ENCODE measurements around the gene HOXC5.

DNA sequence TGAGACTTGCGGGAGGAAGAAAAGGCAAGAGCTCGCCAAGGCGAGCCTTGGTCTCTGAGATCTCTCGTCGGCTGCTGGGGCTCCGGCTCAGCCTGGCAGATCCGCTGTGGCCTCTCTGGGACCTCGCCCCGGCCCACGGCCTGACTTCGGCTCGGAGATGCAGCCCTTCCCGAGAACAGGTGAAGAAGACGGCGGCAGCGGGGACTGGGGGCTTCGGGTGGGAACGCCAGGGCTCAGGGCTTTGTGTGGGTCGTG lies 38.9 kb upstream of the HOXC5 start:
- TF ChIP-seq, protein P1, sequence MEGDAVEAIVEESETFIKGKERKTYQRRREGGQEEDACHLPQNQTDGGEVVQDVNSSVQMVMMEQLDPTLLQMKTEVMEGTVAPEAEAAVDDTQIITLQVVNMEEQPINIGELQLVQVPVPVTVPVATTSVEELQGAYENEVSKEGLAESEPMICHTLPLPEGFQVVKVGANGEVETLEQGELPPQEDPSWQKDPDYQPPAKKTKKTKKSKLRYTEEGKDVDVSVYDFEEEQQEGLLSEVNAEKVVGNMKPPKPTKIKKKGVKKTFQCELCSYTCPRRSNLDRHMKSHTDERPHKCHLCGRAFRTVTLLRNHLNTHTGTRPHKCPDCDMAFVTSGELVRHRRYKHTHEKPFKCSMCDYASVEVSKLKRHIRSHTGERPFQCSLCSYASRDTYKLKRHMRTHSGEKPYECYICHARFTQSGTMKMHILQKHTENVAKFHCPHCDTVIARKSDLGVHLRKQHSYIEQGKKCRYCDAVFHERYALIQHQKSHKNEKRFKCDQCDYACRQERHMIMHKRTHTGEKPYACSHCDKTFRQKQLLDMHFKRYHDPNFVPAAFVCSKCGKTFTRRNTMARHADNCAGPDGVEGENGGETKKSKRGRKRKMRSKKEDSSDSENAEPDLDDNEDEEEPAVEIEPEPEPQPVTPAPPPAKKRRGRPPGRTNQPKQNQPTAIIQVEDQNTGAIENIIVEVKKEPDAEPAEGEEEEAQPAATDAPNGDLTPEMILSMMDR (IDR thresholded peaks at IDR 0.05), result no peak
- TF ChIP-seq ZSCAN20 (CRISPR knock-in tag; IDR thresholded peaks at IDR 0.05) (no peak), NFE2L2 (conservative IDR thresholded peaks at IDR 0.05; ENCODE audit: low read length) (no peak), CHD2 (IDR thresholded peaks at IDR 0.05; ENCODE audit: low read length, partially characterized antibody) (no peak), MAZ (IDR thresholded peaks at IDR 0.05; ENCODE audit: borderline replicate concordance, low read depth, low read length) (no peak), EP300 (IDR thresholded peaks at IDR 0.05) (no peak), RNF2 (IDR thresholded peaks at IDR 0.05; ENCODE audit: borderline replicate concordance, low read depth) (no peak), CHD4 (IDR thresholded peaks at IDR 0.05; ENCODE audit: borderline replicate concordance) (no peak), RAD21 (conservative IDR thresholded peaks at IDR 0.05 in 1 of 2, IDR thresholded peaks at IDR 0.05 in 1 of 2) (no peak), CEBPB (IDR thresholded peaks at IDR 0.05) (no peak), CBX8 (IDR thresholded peaks at IDR 0.05) (no peak), MAFK (IDR thresholded peaks at IDR 0.05; ENCODE audit: partially characterized antibody) (no peak)
- TF ChIP-seq, protein P2, sequence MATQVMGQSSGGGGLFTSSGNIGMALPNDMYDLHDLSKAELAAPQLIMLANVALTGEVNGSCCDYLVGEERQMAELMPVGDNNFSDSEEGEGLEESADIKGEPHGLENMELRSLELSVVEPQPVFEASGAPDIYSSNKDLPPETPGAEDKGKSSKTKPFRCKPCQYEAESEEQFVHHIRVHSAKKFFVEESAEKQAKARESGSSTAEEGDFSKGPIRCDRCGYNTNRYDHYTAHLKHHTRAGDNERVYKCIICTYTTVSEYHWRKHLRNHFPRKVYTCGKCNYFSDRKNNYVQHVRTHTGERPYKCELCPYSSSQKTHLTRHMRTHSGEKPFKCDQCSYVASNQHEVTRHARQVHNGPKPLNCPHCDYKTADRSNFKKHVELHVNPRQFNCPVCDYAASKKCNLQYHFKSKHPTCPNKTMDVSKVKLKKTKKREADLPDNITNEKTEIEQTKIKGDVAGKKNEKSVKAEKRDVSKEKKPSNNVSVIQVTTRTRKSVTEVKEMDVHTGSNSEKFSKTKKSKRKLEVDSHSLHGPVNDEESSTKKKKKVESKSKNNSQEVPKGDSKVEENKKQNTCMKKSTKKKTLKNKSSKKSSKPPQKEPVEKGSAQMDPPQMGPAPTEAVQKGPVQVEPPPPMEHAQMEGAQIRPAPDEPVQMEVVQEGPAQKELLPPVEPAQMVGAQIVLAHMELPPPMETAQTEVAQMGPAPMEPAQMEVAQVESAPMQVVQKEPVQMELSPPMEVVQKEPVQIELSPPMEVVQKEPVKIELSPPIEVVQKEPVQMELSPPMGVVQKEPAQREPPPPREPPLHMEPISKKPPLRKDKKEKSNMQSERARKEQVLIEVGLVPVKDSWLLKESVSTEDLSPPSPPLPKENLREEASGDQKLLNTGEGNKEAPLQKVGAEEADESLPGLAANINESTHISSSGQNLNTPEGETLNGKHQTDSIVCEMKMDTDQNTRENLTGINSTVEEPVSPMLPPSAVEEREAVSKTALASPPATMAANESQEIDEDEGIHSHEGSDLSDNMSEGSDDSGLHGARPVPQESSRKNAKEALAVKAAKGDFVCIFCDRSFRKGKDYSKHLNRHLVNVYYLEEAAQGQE (IDR thresholded peaks at IDR 0.05), result no peak
- TF ChIP-seq, protein P3, sequence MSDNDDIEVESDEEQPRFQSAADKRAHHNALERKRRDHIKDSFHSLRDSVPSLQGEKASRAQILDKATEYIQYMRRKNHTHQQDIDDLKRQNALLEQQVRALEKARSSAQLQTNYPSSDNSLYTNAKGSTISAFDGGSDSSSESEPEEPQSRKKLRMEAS (IDR thresholded peaks at IDR 0.05), result no peak
